A549 (cell line): ENCODE results near the gene RPTOR. TPM values are rescaled to one million over a fixed set of nuclear protein-coding genes. Genes with fewer than 3 reads are reported as not detected.
A peak's percentile ranks its signal among the peaks of the same experiment; 100 is the strongest.

Experiments
- ATAC-seq, 2 experiments: fragments of 200-7000 bp in 1 of 2; fragments of >200 bp in 1 of 2; cut with Nextera tagmentation in 1 of 2; cut with Tn5 transposase in 1 of 2; 3 replicates each; pipeline versions ENCODE4 v1.8.0 to v1.9.1; 2018 to 2020; ENCODE audit warnings: mild to moderate bottlenecking in 1 of 2, moderate library complexity in 1 of 2
- CTCF ChIA-PET: fragments of 300-600 bp; sonication (Branson Sonifier 250); formaldehyde crosslinking; extraction: SDS; loops from one replicate; lab custom pipeline; 2021; ENCODE audit warnings: antibody characterized with exemption, inconsistent platforms; lab: Yijun Ruan, JAX
- POLR2A ChIA-PET: fragments of 350-600 bp; formaldehyde crosslinking; extraction: SDS; loops from one replicate; lab custom pipeline; 2021; ENCODE audit warnings: antibody characterized with exemption, inconsistent platforms; lab: Yijun Ruan, JAX
- DNase-seq, 2 experiments: peaks; one replicate each; pipeline versions ENCODE4 v3.0.0 to v3.0.0-alpha.2; 2011 to 2016; ENCODE audit warnings: low read depth in 1 of 2, low spot score in 1 of 2
- FAIRE-seq: peaks from 2 replicates; lab custom pipeline; 2011; peaks lifted over from hg19 to GRCh38; lab: Jason Lieb, UNC
- H3K27ac ChIP-seq, 2 experiments: fragments of >200 bp; sonication (Bioruptor Twin); formaldehyde crosslinking; 3 replicates each; pipeline ENCODE4 v1.5.1; 2016 to 2017
- H3K4me1 ChIP-seq: fragments of >200 bp; sonication (Bioruptor Twin); formaldehyde crosslinking; 3 replicates; pipeline ENCODE4 v1.6.1; 2016
- H3K4me2 ChIP-seq: fragments of >200 bp; sonication (Bioruptor Twin); formaldehyde crosslinking; 3 replicates; pipeline ENCODE4 v1.6.1; 2016
- H3K4me3 ChIP-seq: fragments of >200 bp; sonication (Bioruptor Twin); formaldehyde crosslinking; 3 replicates; pipeline ENCODE4 v1.5.1; 2016
- H3K9me3 ChIP-seq: fragments of >200 bp; sonication (Bioruptor Twin); formaldehyde crosslinking; 3 replicates; pipeline ENCODE4 v1.6.1; 2016
- ATOH8 ChIP-seq: fragments of 250-450 bp; sonication (Bioruptor Pico); IDR thresholded peaks from 2 replicates; pipeline ENCODE4 v1.5.0; 2020; ENCODE audit warnings: low read depth, mild to moderate bottlenecking, moderate library complexity
- CEBPB ChIP-seq, 2 experiments: fragments of >200 bp in 1 of 2; sonication (Bioruptor Twin) in 1 of 2; formaldehyde crosslinking in 1 of 2; IDR thresholded peaks; 2 replicates each; pipeline ENCODE4 v1.6.1; 2012 to 2016
- CHD4 ChIP-seq: fragments of 200-600 bp; sonication (generic); IDR thresholded peaks from 2 replicates; pipeline ENCODE4 v1.6.1; 2016; ENCODE audit warnings: antibody characterized with exemption, mild to moderate bottlenecking, borderline replicate concordance
- CTCF ChIP-seq: fragments of >200 bp; sonication (Bioruptor Twin); formaldehyde crosslinking; IDR thresholded peaks from 3 replicates; pipeline ENCODE4 v1.5.1; 2016
- E2F6 ChIP-seq: IDR thresholded peaks from 2 replicates; pipeline ENCODE4 v1.6.1; 2012; ENCODE audit warnings: low read depth, borderline replicate concordance
- ELK1 ChIP-seq: fragments of 150-350 bp; IDR thresholded peaks from 2 replicates; pipeline ENCODE4 v1.6.1; 2014; ENCODE audit warnings: low read depth, mild to moderate bottlenecking, low read length
- FOSL2 ChIP-seq, 2 experiments: fragments of 450-650 bp in 1 of 2; fragments of >200 bp in 1 of 2; sonication (Bioruptor Twin) in 1 of 2; formaldehyde crosslinking; IDR thresholded peaks; 2 replicates each; pipeline versions ENCODE4 v1.5.0 to v1.6.1; 2016 to 2020; ENCODE audit warnings: mild to moderate bottlenecking in 1 of 2, moderate library complexity in 1 of 2
- FOXS1 ChIP-seq: fragments of 250-450 bp; sonication (Bioruptor Pico); IDR thresholded peaks from 2 replicates; pipeline ENCODE4 v1.5.0; 2020; ENCODE audit warnings: mild to moderate bottlenecking, moderate library complexity
- HES2 ChIP-seq: fragments of >200 bp; sonication (Bioruptor Twin); formaldehyde crosslinking; IDR thresholded peaks from 2 replicates; pipeline ENCODE4 v1.6.1; 2016
- HOXB13 ChIP-seq: fragments of 250-450 bp; sonication (Bioruptor Pico); IDR thresholded peaks from 2 replicates; pipeline ENCODE4 v1.5.0; 2020; ENCODE audit warnings: low read depth, mild to moderate bottlenecking, moderate library complexity
- MAX ChIP-seq: IDR thresholded peaks from 2 replicates; pipeline ENCODE4 v1.6.1; 2012
- MYC ChIP-seq: IDR thresholded peaks from 2 replicates; pipeline ENCODE4 v1.6.1; 2012; ENCODE audit warnings: mild to moderate bottlenecking, inconsistent platforms, low read length, improper control_type of control experiment, borderline replicate concordance
- NFE2L2 ChIP-seq: fragments of 150-350 bp; conservative IDR thresholded peaks from 2 replicates; pipeline ENCODE4 v1.6.1; 2014; ENCODE audit warnings: low read length
- NPAS2 ChIP-seq: fragments of 250-450 bp; sonication (Bioruptor Pico); IDR thresholded peaks from 2 replicates; pipeline ENCODE4 v1.8.0; 2022; ENCODE audit warnings: mild to moderate bottlenecking, moderate library complexity, borderline replicate concordance
- PHF8 ChIP-seq: fragments of 200-600 bp; sonication (generic); IDR thresholded peaks from 2 replicates; pipeline ENCODE4 v1.6.1; 2016; ENCODE audit warnings: low read depth, mild to moderate bottlenecking, antibody characterized with exemption, moderate library complexity, borderline replicate concordance
- POLR2A ChIP-seq: IDR thresholded peaks from 2 replicates; pipeline ENCODE4 v1.6.1; 2012; ENCODE audit warnings: mild to moderate bottlenecking, low read length
- REST ChIP-seq: fragments of 200-600 bp; sonication (generic); IDR thresholded peaks from 2 replicates; pipeline ENCODE4 v1.6.1; 2016; ENCODE audit warnings: antibody characterized with exemption, mild to moderate bottlenecking, moderate library complexity
- SREBF2 ChIP-seq: fragments of 450-650 bp; IDR thresholded peaks from 2 replicates; pipeline ENCODE4 v1.6.1; 2014; ENCODE audit warnings: mild to moderate bottlenecking, moderate library complexity
- TP53 ChIP-seq: fragments of 250-450 bp; sonication (Bioruptor Pico); IDR thresholded peaks from 2 replicates; pipeline ENCODE4 v1.5.0; 2021; ENCODE audit warnings: mild to moderate bottlenecking, moderate library complexity
- ZC3H11A ChIP-seq: fragments of 450-650 bp; IDR thresholded peaks from 2 replicates; pipeline ENCODE4 v1.6.1; 2014; ENCODE audit warnings: antibody characterized with exemption, mild to moderate bottlenecking
- WGBS: methylation state at CpG from one replicate; pipeline ENCODE4 v1.1.6; 2017; ENCODE audit errors: missing lambda C conversion rate; 5-methylcytosine and 5-hydroxymethylcytosine counted together
- polyA plus RNA-seq, 4 experiments: library from polyadenylated mRNA; depleted of rRNA in 3 of 4; stranded (reverse); fragments of >200 nt; fragmentation: RNase III in 1 of 4; extraction: RNeasy Plus Mini Kit Qiagen cat#74134 plus additional on column Dnase treatment in 1 of 4; gene quantifications; 2 replicates in 3 of 4; 3 replicates in 1 of 4; pipeline ENCODE4 v1.2.3, GENCODE V29; 2011 to 2017

The RPTOR gene
- polyA plus RNA-seq, 2 of the 4 experiments (the other 2 are of a cell fraction), result 10.8 to 27.1 TPM

GRCh38 chr17:80991645-80992076 lies 447.0 kb downstream of the RPTOR start, which contains the start of gene CHMP6 (continued):
- TF ChIP-seq ZC3H11A (no peak), CHD4 (no peak), POLR2A (peak; percentile 29; the same call in 1 of the 2 replicates), PHF8 (peak; percentile 58; the same call in 1 of the 2 replicates), ATOH8 (CRISPR knock-in tag) (peak; percentile 56; the same call in 1 of the 2 replicates), NPAS2 (0 out of 2 replicates have a peak, but pooled peaks have one; percentile 23), FOSL2 (IDR thresholded peaks at IDR 0.05) (no peak), FOSL2 (CRISPR knock-in tag; IDR thresholded peaks at IDR 0.05) (peak; percentile 42), REST (peak; percentile 30; the same call in 1 of the 2 replicates)
- TF ChIP-seq, all 56 proteins: peak for 15

- DNase-seq, result no peak
- ChIA-PET CTCF (interaction anchor here (0.6 to 7.4 kb wide), 10 partner anchors 8 to 417 kb away, joined by 3 to 37 read pairs (median 6); no protein-coding TSS in a partner anchor), POLR2A (interaction anchor here (1.2 kb wide), 1 partner anchor 538 kb away, joined by 5 read pairs; no protein-coding TSS in a partner anchor)
- ATAC-seq, result peak; percentile 15 to 16; a peak in 4 of 6 replicates
- H3K27ac ChIP-seq, result peak overlapping the region; percentile 89 to 95
- peak overlapping the region; percentile 87 for H3K4me2 ChIP-seq
- peak overlapping the region; percentile 92 for H3K4me3 ChIP-seq
- peaks cover 20% of the 10 kb centered on the region for H3K4me1 ChIP-seq
- FAIRE-seq, result no peak
- 8% methylated on average over 38 of the region's 90 CpGs for WGBS
- no peaks in the 10 kb centered on the region for H3K9me3 ChIP-seq
- TF ChIP-seq CEBPB (IDR thresholded peaks at IDR 0.05), result no peak
- TF ChIP-seq NFE2L2, result no peak
- TF ChIP-seq FOXS1 (CRISPR knock-in tag), result no peak
- no peak for TF ChIP-seq ELK1
- no peak for TF ChIP-seq E2F6
- no peak for TF ChIP-seq MAX
- no peak for TF ChIP-seq CTCF
- no peak for TF ChIP-seq POLR2A
- no peak for TF ChIP-seq HES2
- no peak for TF ChIP-seq HOXB13 (CRISPR knock-in tag)
- no peak for TF ChIP-seq REST
- no peak for TF ChIP-seq MYC
- TF ChIP-seq ATOH8 (CRISPR knock-in tag), result no peak
- TF ChIP-seq TP53, result no peak
- no peak for TF ChIP-seq SREBF2
These were observed 447.7 kb downstream of the RPTOR start for GRCh38 chr17:80992077-80992947.
